Mesothelial cell of epicardium (in vitro differentiated cells): Measurements from ENCODE around the gene SUCLG1. TPM values are rescaled to one million over a fixed set of nuclear protein-coding genes. Genes with fewer than 3 reads are reported as not detected.

ENCODE experiments used
- DNase-seq, 2 experiments: peaks; one replicate each; pipeline ENCODE4 v3.0.0; 2021; ENCODE audit warnings: low spot score in 2 of 2; ENCODE audit not compliant: unreplicated experiment in 2 of 2
- H3K27ac Mint-ChIP-seq: 2 replicates; pipeline ENCODE4 v1.8.0; 2021; ENCODE audit warnings: mixed read lengths
- H3K27me3 Mint-ChIP-seq: 2 replicates; pipeline ENCODE4 v1.8.0; 2021; ENCODE audit warnings: low read depth, mixed read lengths
- H3K36me3 Mint-ChIP-seq: 2 replicates; pipeline ENCODE4 v1.8.0; 2021; ENCODE audit warnings: mixed read lengths
- H3K4me1 Mint-ChIP-seq: 2 replicates; pipeline ENCODE4 v1.8.0; 2021; ENCODE audit warnings: mixed read lengths
- H3K4me3 Mint-ChIP-seq: 2 replicates; pipeline ENCODE4 v1.8.0; 2021; ENCODE audit warnings: mild to moderate bottlenecking, moderate library complexity, mixed read lengths
- H3K9me3 Mint-ChIP-seq: 2 replicates; pipeline ENCODE4 v1.8.0; 2021; ENCODE audit warnings: mixed read lengths
- CTCF ChIP-seq: fragments of 200-600 bp; sonication (generic); IDR thresholded peaks from one replicate; pipeline ENCODE4 v1.5.0; 2021; ENCODE audit warnings: antibody characterized with exemption; ENCODE audit not compliant: unreplicated experiment
- total RNA-seq: library from RNA; stranded (reverse); gene quantifications from 3 replicates; pipeline ENCODE4 v1.2.1, GENCODE V29; 2021

The SUCLG1 gene
- total RNA-seq, 1 donor from 2014 or later, result 49.9 TPM

GRCh38 chr2:84394628-84395027 is 64.5 kb downstream of the SUCLG1 start:
- no peak for TF ChIP-seq CTCF
- Mint-ChIP-seq H3K9me3 (peaks cover 8% of the 10 kb centered on the region), H3K27me3 (no peaks in the 10 kb centered on the region), H3K4me3 (no peak overlapping the region), H3K4me1 (no peaks in the 10 kb centered on the region), H3K27ac (no peak overlapping the region), H3K36me3 (no peaks in the 10 kb centered on the region)
- DNase-seq, result no peak

GRCh38 chr2:84393829-84394228 is 65.3 kb downstream of the SUCLG1 start:
- Mint-ChIP-seq H3K27ac (no peak overlapping the region), H3K4me1 (no peaks in the 10 kb centered on the region), H3K4me3 (no peak overlapping the region), H3K36me3 (no peaks in the 10 kb centered on the region), H3K9me3 (peaks cover 8% of the 10 kb centered on the region), H3K27me3 (no peaks in the 10 kb centered on the region)
- no peak for TF ChIP-seq CTCF
- DNase-seq, result no peak

DNA sequence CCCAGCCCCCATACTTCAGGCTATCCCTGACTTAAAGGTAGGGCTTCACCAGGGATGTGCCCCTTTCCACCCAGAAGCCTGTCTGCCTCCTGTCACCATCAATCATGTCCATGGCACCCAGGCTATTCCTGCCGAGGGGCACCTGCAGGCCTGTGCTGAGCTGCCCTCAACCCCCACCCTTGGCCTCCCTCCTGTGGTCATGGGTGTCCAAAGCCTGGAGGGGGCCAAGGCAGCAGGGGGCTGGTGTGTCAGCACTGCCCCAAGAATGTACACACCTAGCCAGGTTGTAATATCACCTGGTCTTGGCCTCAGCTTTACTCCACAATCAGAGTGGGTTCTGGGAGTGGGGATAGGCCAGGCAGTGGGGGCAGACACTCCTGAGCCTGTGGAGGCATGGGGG is 69.3 kb downstream of the SUCLG1 start:
- H3K36me3 Mint-ChIP-seq, result no peaks in the 10 kb centered on the region
- no peak overlapping the region for H3K27ac Mint-ChIP-seq
- H3K9me3 Mint-ChIP-seq, result peaks cover 13% of the 10 kb centered on the region
- no peak for TF ChIP-seq CTCF
- peaks cover 6% of the 10 kb centered on the region for H3K4me1 Mint-ChIP-seq
- DNase-seq, result no peak
- peaks cover 14% of the 10 kb centered on the region for H3K27me3 Mint-ChIP-seq
- no peak overlapping the region for H3K4me3 Mint-ChIP-seq

- H3K9me3 Mint-ChIP-seq, result peaks cover 14% of the 10 kb centered on the region
Measured at GRCh38 chr2:84388921-84389490, 70.1 kb downstream of the SUCLG1 start.

DNA sequence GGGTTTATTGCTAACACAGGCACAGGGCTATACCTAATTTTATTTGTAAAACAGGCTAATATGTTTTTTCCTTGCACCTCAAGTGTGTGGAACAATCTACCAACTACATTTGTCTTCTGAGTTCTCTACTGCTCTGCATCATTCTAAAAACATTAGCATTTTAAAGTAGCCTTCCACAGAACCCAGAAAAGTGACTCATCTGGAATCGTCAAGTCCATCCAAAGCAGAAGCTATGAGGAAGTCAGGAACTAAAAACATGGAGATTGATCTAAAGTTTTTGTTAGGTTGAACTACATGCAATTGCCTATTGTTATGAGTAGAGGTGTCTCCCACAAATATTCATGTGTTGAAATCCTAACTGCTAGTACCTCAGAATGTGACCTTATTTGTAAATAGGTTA is 70.9 kb downstream of the SUCLG1 start:
- Mint-ChIP-seq H3K27me3 (peaks cover 21% of the 10 kb centered on the region), H3K4me3 (no peak overlapping the region), H3K36me3 (no peaks in the 10 kb centered on the region), H3K4me1 (peaks cover 6% of the 10 kb centered on the region), H3K27ac (no peak overlapping the region), H3K9me3 (peaks cover 19% of the 10 kb centered on the region)
- no peak for DNase-seq
- TF ChIP-seq CTCF, result no peak

More at GRCh38 chr2:84388921-84389490, 70.1 kb downstream of the SUCLG1 start:
- no peak for DNase-seq
- H3K36me3 Mint-ChIP-seq, result no peaks in the 10 kb centered on the region
- no peak for TF ChIP-seq CTCF
- no peak overlapping the region for H3K4me3 Mint-ChIP-seq
- peaks cover 6% of the 10 kb centered on the region for H3K4me1 Mint-ChIP-seq
- peaks cover 18% of the 10 kb centered on the region for H3K27me3 Mint-ChIP-seq
- no peak overlapping the region for H3K27ac Mint-ChIP-seq
